ELF-1 (cell line): Measurements from ENCODE around the gene PLCB1.
A peak's percentile ranks its signal among the peaks of the same experiment; 100 is the strongest.

Source experiments
- DNase-seq: peaks from one replicate; pipeline ENCODE4 v3.0.0-alpha.2; 2016; ENCODE audit warnings: low read depth, low spot score

PLCB1 gene

GRCh38 chr20:8129211-8129976 lies 2.7 kb upstream of the PLCB1 start:
- DNase-seq = peak; percentile 32

GRCh38 chr20:8130840-8131526 lies 1.1 kb upstream of the PLCB1 start:
- no peak for DNase-seq

GRCh38 chr20:8132484-8133309 lies 631 bp downstream of the PLCB1 start:
- DNase-seq = peak; percentile 18

- DNase-seq = no peak
Measured at GRCh38 chr20:8133310-8133768, 1.3 kb downstream of the PLCB1 start.

- no peak for DNase-seq
Measured at GRCh38 chr20:8133851-8134451, 1.9 kb downstream of the PLCB1 start.

GRCh38 chr20:8139899-8140298 lies 7.8 kb downstream of the PLCB1 start:
- DNase-seq = no peak

GRCh38 chr20:8143474-8143873 lies 11.4 kb downstream of the PLCB1 start:
- DNase-seq = no peak

GRCh38 chr20:8144282-8145245 lies 12.5 kb downstream of the PLCB1 start:
- DNase-seq = no peak

- no peak for DNase-seq
Measured at GRCh38 chr20:8145246-8146168, 13.4 kb downstream of the PLCB1 start.

GRCh38 chr20:8147476-8147875 lies 15.4 kb downstream of the PLCB1 start:
- DNase-seq = no peak

- no peak for DNase-seq
Measured at GRCh38 chr20:8148501-8148900, 16.4 kb downstream of the PLCB1 start.

- no peak for DNase-seq
Measured at GRCh38 chr20:8150591-8150990, 18.5 kb downstream of the PLCB1 start.

- no peak for DNase-seq
Measured at GRCh38 chr20:8151372-8151771, 19.3 kb downstream of the PLCB1 start.

GRCh38 chr20:8152183-8152582 lies 20.1 kb downstream of the PLCB1 start:
- no peak for DNase-seq

- no peak for DNase-seq
Measured at GRCh38 chr20:8152847-8153246, 20.8 kb downstream of the PLCB1 start.

- DNase-seq = no peak
Measured at GRCh38 chr20:8153281-8153908, 21.3 kb downstream of the PLCB1 start.

GRCh38 chr20:8154638-8155037 lies 22.6 kb downstream of the PLCB1 start:
- no peak for DNase-seq

GRCh38 chr20:8155229-8155628 lies 23.2 kb downstream of the PLCB1 start:
- no peak for DNase-seq

- no peak for DNase-seq
Measured at GRCh38 chr20:8155812-8156211, 23.7 kb downstream of the PLCB1 start.
